ENCODE measurements around the gene DFFA.

- TF ChIP-seq, protein P1, sequence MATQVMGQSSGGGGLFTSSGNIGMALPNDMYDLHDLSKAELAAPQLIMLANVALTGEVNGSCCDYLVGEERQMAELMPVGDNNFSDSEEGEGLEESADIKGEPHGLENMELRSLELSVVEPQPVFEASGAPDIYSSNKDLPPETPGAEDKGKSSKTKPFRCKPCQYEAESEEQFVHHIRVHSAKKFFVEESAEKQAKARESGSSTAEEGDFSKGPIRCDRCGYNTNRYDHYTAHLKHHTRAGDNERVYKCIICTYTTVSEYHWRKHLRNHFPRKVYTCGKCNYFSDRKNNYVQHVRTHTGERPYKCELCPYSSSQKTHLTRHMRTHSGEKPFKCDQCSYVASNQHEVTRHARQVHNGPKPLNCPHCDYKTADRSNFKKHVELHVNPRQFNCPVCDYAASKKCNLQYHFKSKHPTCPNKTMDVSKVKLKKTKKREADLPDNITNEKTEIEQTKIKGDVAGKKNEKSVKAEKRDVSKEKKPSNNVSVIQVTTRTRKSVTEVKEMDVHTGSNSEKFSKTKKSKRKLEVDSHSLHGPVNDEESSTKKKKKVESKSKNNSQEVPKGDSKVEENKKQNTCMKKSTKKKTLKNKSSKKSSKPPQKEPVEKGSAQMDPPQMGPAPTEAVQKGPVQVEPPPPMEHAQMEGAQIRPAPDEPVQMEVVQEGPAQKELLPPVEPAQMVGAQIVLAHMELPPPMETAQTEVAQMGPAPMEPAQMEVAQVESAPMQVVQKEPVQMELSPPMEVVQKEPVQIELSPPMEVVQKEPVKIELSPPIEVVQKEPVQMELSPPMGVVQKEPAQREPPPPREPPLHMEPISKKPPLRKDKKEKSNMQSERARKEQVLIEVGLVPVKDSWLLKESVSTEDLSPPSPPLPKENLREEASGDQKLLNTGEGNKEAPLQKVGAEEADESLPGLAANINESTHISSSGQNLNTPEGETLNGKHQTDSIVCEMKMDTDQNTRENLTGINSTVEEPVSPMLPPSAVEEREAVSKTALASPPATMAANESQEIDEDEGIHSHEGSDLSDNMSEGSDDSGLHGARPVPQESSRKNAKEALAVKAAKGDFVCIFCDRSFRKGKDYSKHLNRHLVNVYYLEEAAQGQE (IDR thresholded peaks at IDR 0.05; ENCODE audit: low read depth): no peak
- TF ChIP-seq NFIC (IDR thresholded peaks at IDR 0.05): no peak
- no peak for TF ChIP-seq YY1 (IDR thresholded peaks at IDR 0.05; ENCODE audit: low read depth)
- TF ChIP-seq TEAD4 (IDR thresholded peaks at IDR 0.05): no peak
- TF ChIP-seq, protein P2, sequence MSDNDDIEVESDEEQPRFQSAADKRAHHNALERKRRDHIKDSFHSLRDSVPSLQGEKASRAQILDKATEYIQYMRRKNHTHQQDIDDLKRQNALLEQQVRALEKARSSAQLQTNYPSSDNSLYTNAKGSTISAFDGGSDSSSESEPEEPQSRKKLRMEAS (IDR thresholded peaks at IDR 0.05): no peak
- no peak for TF ChIP-seq CEBPB (IDR thresholded peaks at IDR 0.05)
- no peak for TF ChIP-seq FOXM1 (IDR thresholded peaks at IDR 0.05; ENCODE audit: borderline replicate concordance, low read depth)
- no peak for TF ChIP-seq USF1 (IDR thresholded peaks at IDR 0.05)
- TF ChIP-seq CREB1 (IDR thresholded peaks at IDR 0.05; ENCODE audit: low read depth): no peak
- TF ChIP-seq EP300 (IDR thresholded peaks at IDR 0.05; ENCODE audit: borderline replicate concordance): no peak
- no peak for TF ChIP-seq TAF1 (IDR thresholded peaks at IDR 0.05; ENCODE audit: low read depth)
- no peak for TF ChIP-seq TCF12 (IDR thresholded peaks at IDR 0.05; ENCODE audit: low read depth)
Observed at GRCh38 chr1:10432910-10433700, 39.2 kb downstream of the DFFA start.
